Muscle of arm (tissue), 12 donors: ENCODE measurements around the gene AUNIP. TPM values are rescaled to one million over a fixed set of nuclear protein-coding genes. Genes with fewer than 3 reads are reported as not detected.

ENCODE experiments used
- DNase-seq: peaks from one replicate; pipeline ENCODE4 v3.0.0-alpha.2; 2013
- polyA plus RNA-seq, 12 donors: library from polyadenylated mRNA; unstranded; fragments of 120-200 nt; gene quantifications; one replicate each; pipeline ENCODE4 v1.2.1, GENCODE V29; 2013; ENCODE audit not compliant: insufficient read length in 12 of 12

The AUNIP gene
- polyA plus RNA-seq, 12 donors, result 0.62 to 2.2 (median 1.4) TPM; not detected in 2

- no peak for DNase-seq
These were observed 61.3 kb downstream of the AUNIP start for GRCh38 chr1:25797939-25798338.

- DNase-seq, result peak; percentile 76
These were observed 62.3 kb downstream of the AUNIP start for GRCh38 chr1:25796811-25797458.

- no peak for DNase-seq
These were observed 63.1 kb downstream of the AUNIP start for GRCh38 chr1:25795946-25796810.

DNA sequence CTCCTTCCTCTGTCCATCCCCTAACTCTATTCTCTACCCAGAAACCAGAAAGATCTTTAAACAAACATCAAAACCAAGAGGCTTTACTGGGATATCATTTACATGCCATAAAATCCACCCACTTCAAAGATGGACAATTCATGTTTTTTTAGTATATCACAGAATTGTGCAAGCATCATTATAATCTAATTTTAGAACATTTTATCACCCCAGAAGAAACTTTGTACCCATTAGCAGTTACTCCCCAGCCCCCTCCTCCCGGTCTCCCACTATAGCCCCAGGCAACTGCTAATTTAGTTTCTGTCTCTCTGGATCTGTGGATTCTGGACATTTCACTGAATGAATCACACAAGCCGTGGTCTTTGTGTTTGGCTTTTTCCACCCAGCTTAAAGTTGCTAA is 64.0 kb downstream of the AUNIP start:
- DNase-seq, result no peak

DNA sequence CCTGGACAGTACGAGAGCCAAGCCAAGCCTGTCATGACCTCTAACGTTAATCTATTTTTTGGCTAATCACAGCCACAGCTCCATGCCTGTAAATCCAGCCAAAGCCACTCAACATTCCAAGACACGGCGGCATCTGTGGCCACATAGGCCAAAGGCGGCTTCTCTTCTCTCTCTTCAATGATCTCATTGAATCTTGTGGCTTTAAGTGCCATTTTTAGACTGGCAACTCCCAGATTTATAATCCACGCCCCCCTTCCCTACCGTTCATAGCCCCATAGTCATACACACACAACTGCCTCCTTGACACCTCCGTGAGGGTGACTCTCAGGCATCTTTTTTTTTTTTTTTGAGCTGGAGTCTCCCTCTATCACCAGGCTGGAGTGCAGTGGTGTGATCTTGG is 64.9 kb downstream of the AUNIP start:
- no peak for DNase-seq

DNA sequence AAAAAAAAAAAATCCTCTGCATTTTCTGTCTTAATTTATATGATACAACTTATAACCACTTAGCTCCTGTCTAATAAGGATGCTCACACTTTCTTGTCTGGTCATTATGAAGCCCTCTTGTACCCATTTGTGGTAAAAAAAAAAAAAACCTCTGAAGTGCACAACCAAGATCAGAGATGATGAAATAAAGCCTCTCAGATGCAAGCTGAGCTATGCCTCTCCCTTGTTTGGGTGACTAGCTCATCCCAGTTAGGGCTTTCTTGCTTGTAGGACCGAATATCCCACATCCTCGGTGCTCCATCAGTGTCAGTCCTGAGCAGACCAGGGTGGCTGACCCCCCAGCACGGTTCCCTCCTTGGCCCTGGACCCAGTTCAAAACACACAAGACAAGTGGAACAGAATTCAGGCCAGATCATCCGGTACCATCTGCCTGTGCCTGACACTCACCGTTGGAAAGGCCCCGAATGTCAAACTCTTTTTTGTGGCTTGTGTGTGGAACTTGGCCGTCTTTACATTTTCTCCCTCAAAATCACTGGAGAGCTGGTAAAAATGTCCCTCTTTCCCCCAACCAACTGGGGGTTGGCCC is 65.6 kb downstream of the AUNIP start:
- no peak for DNase-seq

DNA sequence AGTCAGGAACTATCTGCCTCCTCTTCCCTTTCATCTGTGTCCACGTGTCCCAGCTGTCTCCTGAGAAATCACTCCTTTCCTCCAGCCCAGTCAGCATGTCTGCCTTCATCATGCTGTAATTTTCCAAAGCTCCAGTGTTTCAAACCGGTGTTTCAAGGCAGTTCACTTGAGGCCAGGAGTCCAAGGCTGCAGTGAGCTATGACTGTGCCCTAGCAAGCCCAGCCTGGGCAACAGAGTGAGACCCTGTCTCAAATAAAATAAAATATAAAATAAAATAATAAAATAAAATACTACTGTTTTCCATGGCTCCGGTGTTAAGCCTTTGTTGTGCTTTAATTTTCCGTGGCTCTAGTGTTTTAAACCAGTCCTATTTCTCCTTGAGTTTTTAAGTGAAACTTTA is 67.1 kb downstream of the AUNIP start:
- no peak for DNase-seq

DNA sequence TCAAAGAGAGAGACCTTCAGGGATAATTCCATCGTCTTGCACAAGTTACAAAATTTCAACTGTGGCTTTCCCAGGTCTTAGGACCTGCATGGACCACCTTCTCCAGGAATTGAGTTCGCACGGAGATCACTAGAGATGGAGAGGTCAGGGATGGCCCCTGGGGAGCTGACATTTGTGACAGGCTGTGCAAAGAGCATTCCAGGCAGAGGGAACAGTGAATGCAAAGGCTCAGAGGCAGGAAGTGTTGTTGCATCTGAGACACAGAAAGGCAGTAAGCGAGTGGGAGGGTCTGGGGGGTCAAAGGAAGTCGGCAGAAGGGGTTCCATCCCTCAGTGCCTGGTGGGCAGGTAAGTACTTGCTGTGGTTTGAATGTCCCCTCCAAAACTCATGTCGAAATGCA is 68.8 kb downstream of the AUNIP start:
- no peak for DNase-seq

DNA sequence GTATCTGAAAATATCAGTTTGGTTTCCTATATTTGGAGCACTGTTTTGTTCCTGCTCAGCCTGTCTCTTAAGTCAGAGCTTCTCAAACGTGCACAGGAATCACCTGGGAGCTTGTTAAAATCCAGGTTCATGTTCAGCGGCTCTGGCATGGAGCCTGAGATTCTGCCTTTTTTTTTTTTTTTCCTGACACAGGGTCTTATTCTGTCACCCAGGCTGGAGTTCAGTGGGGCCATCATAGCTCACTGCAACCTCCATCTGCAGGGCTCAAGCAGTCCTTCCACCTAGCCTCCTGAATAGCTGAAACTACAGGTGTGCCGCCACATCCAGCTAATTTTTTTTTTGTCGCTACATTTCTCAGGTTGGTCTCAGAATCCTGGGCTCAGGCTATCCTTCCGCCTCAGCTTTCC is 71.5 kb downstream of the AUNIP start:
- no peak for DNase-seq

- DNase-seq, result no peak
These were observed 72.1 kb downstream of the AUNIP start for GRCh38 chr1:25786887-25787759.

DNA sequence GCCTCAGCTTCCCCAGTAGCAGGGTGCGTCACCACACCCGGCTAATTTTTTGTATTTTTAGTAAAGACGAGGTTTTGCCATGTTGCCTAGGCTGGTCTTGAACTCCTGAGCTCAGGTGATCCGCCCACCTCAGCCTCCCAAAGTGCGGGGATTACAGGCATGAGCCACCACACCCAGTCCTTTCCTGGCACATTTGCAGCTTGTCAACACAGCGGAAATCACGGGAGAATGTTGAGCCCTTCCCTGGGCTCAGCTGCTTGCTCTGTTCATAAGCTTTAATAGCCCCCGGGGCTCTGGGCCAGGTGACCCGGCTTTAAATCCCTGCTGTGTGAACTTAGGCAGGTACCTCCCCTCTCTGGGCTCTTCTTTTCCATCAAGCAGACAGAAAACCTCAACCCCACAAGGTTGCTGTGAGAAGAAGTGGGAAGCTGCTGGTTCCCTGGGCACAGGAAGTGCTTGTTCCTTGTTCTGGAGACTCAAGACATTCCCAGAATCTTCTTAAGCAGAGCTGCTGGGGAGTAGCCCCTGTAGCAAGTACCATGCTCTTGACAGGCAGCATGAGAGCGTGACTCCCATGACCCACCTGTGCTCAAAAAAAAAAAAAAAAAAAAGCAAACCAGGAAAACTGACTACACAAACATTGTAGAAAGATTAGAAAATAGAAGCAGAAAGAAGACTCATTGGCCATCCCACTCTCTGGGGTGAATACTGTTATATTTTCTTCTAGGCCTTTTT is 73.8 kb downstream of the AUNIP start:
- no peak for DNase-seq

DNA sequence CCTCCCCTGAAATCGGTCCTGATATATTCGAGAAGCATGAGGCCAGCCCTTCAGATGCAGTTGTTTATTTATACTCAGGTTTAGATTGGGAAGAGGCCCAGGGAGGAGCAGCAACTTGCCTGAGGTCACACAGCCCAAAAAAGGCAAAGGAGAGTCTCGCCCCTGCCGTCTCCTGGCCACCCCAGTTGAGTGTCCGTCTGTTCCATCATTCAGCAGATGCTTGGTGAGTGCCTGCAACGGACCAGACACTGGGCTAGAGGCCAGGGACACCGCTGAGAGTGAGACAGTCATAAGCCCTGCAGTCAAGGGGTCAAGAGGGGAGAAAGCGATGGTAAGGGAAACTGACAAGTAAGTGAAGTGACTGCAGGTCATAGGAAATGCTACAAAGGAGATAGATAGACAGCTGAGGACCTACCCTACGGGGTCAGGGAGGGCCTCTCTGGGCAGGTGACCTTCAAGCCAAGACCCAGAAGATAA is 74.6 kb downstream of the AUNIP start:
- DNase-seq, result no peak

Other genes starting within 250 kb of the AUNIP start
- gene MAN1C1, start 242.7 kb downstream of the AUNIP start, polyA plus RNA-seq, result 10 to 100 TPM in 9 of 12 donors, 1 to 10 TPM in 2, not detected in 1; 9.3 to 16.2 (median 11.6) TPM
- 10 to 100 TPM in 11 of 12 donors, not detected in 1; 46.6 to 86.5 (median 57.8) TPM for gene SELENON, start 59.3 kb downstream of the AUNIP start, polyA plus RNA-seq
- 10 to 100 TPM in 11 of 12 donors, not detected in 1; 58.6 to 85.0 (median 65.0) TPM for gene MTFR1L, start 39.5 kb downstream of the AUNIP start, polyA plus RNA-seq
- gene PAQR7, start 16.3 kb upstream of the AUNIP start, polyA plus RNA-seq, result 10 to 100 TPM in 1 of 12 donors, 1 to 10 TPM in 10, not detected in 1; 5.2 to 12.1 (median 7.0) TPM
- 100 to 1,000 TPM in 11 of 12 donors, not detected in 1; 416 to 861 (median 621) TPM for gene STMN1, start 47.0 kb upstream of the AUNIP start, polyA plus RNA-seq
- 100 to 1,000 TPM in 2 of 12 donors, 10 to 100 TPM in 10; 29.4 to 316 (median 79.5) TPM for gene PAFAH2, start 138.6 kb upstream of the AUNIP start, polyA plus RNA-seq
- 1 to 10 TPM in 10 of 12 donors, not detected in 2; 1.3 to 5.8 (median 3.4) TPM for gene EXTL1, start 162.3 kb upstream of the AUNIP start, polyA plus RNA-seq
- 1 to 10 TPM in 4 of 12 donors, under 1 TPM in 6, not detected in 2; 0.08 to 1.8 (median 0.78) TPM for gene SLC30A2, start 186.7 kb upstream of the AUNIP start, polyA plus RNA-seq
- 10 to 100 TPM in 11 of 12 donors, not detected in 1; 13.4 to 57.6 (median 38.9) TPM for gene TRIM63, start 208.2 kb upstream of the AUNIP start, polyA plus RNA-seq